OCI-LY7 (cell line): ENCODE measurements around the gene LIPE.

ENCODE experiments used
- EZH2phosphoT487 ChIP-seq: fragments of 200-600 bp; sonication (generic); IDR thresholded peaks from 2 replicates; pipeline ENCODE4 v1.6.1; 2018; ENCODE audit warnings: low read depth, borderline replicate concordance, mild to moderate bottlenecking, mixed run types, antibody characterized with exemption, low read length, moderate library complexity, mixed read lengths
- TF ChIP-seq, protein P1 (sequence below): fragments of 200-600 bp; sonication (generic); conservative IDR thresholded peaks from 2 replicates; pipeline ENCODE4 v1.5.1; 2014; ENCODE audit warnings: mild to moderate bottlenecking, antibody characterized with exemption, low read length, moderate library complexity, mixed read lengths

DNA sequence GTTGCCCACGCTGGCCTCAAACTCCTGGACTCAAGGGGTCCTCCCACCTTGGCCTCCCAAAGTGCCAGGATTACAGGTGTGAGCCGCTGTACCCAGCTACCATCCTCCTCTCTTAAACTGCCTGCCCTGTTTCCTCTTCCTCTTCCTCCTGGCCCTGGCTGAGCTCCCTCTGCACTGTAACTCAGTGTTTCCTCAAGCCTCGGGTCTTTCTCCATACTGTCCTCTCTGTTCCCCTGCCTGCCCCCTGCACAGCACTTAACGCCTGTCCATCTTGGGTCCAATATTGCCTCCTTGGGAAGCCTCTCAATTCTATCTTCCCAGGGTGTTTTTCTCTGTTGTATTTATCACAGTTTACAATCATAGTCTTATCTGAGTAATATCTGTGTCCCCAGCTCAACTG lies 6.1 kb downstream of the LIPE start:
- TF ChIP-seq, protein P1, sequence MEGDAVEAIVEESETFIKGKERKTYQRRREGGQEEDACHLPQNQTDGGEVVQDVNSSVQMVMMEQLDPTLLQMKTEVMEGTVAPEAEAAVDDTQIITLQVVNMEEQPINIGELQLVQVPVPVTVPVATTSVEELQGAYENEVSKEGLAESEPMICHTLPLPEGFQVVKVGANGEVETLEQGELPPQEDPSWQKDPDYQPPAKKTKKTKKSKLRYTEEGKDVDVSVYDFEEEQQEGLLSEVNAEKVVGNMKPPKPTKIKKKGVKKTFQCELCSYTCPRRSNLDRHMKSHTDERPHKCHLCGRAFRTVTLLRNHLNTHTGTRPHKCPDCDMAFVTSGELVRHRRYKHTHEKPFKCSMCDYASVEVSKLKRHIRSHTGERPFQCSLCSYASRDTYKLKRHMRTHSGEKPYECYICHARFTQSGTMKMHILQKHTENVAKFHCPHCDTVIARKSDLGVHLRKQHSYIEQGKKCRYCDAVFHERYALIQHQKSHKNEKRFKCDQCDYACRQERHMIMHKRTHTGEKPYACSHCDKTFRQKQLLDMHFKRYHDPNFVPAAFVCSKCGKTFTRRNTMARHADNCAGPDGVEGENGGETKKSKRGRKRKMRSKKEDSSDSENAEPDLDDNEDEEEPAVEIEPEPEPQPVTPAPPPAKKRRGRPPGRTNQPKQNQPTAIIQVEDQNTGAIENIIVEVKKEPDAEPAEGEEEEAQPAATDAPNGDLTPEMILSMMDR = no peak
- TF ChIP-seq EZH2phosphoT487 = no peak
